Bronchial epithelial cell (primary cell): ENCODE measurements around the gene TMEM121. TPM values are rescaled to one million over a fixed set of nuclear protein-coding genes. Genes with fewer than 3 reads are reported as not detected.

Experiments used
- DNase-seq: peaks from one replicate; pipeline ENCODE4 v3.0.0-alpha.2; 2010; ENCODE audit warnings: low read depth
- FAIRE-seq: peaks from 2 replicates; lab custom pipeline; 2011; peaks lifted over from hg19 to GRCh38; lab: Jason Lieb, UNC
- H3K27me3 ChIP-seq: 2 replicates; pipeline ENCODE4 v1.5.1; 2011; ENCODE audit warnings: low read length; ENCODE audit not compliant: control insufficient read depth, insufficient read depth
- H3K36me3 ChIP-seq: 2 replicates; pipeline ENCODE4 v1.5.1; 2011; ENCODE audit warnings: low read length; ENCODE audit not compliant: control insufficient read depth, insufficient read depth
- H3K4me3 ChIP-seq: 2 replicates; pipeline ENCODE4 v1.5.1; 2011; ENCODE audit warnings: mild to moderate bottlenecking, low read depth, low read length, control low read depth
- total RNA-seq: library from RNA; depleted of rRNA; stranded (reverse); fragments of >200 nt; gene quantifications from 2 replicates; pipeline ENCODE4 v1.2.1, GENCODE V29; 2014
- TF ChIP-seq, protein P1 (sequence below): IDR thresholded peaks from 2 replicates; pipeline ENCODE4 v1.5.1; 2011; ENCODE audit warnings: mild to moderate bottlenecking, moderate library complexity, low read length, control low read depth, inconsistent platforms; ENCODE audit not compliant: insufficient read depth, severe bottlenecking

Gene TMEM121
- total RNA-seq, 1 donor from 2014 or later = 0.53 TPM

DNA sequence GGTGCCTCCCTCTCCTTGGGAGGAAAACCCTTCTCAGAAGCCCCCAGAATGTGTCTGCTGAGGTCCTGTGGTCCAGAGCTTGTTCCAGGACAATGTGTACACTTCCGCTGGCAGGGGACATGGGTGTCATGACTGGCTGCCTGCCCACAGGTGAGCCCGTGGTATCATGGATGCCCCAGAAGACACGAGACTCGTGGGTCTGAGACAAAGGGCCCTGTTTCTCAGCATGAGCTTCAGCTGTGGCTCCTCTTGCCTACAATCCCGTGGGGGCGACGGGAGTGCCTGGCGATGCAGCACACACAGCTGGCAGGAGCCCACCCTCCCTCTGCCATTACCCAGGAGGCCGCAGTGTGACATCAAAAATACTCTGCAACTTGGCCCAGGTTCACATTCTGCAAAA is 7.0 kb downstream of the TMEM121 start:
- DNase-seq (no peak), FAIRE-seq (no peak)
- Histone ChIP-seq H3K4me3 (no peak overlapping the region), H3K27me3 (no peaks in the 10 kb centered on the region), H3K36me3 (no peaks in the 10 kb centered on the region)
- TF ChIP-seq, protein P1, sequence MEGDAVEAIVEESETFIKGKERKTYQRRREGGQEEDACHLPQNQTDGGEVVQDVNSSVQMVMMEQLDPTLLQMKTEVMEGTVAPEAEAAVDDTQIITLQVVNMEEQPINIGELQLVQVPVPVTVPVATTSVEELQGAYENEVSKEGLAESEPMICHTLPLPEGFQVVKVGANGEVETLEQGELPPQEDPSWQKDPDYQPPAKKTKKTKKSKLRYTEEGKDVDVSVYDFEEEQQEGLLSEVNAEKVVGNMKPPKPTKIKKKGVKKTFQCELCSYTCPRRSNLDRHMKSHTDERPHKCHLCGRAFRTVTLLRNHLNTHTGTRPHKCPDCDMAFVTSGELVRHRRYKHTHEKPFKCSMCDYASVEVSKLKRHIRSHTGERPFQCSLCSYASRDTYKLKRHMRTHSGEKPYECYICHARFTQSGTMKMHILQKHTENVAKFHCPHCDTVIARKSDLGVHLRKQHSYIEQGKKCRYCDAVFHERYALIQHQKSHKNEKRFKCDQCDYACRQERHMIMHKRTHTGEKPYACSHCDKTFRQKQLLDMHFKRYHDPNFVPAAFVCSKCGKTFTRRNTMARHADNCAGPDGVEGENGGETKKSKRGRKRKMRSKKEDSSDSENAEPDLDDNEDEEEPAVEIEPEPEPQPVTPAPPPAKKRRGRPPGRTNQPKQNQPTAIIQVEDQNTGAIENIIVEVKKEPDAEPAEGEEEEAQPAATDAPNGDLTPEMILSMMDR = no peak

DNA sequence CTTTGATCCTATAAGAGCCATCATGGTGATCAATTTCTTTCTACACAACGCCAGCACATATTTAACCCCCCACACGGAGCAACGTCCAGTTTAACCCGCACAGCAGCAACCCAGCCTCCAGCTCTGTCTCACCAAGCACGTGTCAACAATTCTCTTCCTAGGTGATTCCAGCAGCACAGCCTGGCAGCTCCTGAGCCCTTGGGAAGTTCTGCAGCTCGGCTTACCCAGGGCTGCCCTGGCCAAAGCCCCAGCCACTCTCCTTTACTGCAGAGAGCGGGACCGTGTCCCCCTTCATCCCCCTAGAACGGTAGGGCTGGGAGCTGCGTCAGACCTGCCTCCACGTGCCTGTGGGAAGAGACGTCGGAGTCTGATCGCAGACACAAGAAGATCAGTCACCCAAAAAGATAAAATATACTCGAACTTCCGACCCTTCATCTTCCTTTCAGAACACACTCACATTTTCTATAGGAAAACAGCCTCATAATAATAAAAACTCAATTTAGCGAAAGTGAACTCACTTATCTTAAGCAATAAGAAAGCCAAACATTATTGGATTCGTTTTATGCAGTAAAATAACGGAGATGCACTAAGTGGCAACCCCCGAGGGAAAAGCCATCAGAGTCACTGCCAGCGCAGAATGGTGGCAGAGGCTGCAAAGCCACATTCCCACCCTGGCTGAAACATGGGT is 7.6 kb downstream of the TMEM121 start:
- no peak overlapping the region for H3K4me3 ChIP-seq
- no peak for DNase-seq
- no peaks in the 10 kb centered on the region for H3K27me3 ChIP-seq
- H3K36me3 ChIP-seq = no peaks in the 10 kb centered on the region
- TF ChIP-seq, protein P1 = no peak
- no peak for FAIRE-seq

DNA sequence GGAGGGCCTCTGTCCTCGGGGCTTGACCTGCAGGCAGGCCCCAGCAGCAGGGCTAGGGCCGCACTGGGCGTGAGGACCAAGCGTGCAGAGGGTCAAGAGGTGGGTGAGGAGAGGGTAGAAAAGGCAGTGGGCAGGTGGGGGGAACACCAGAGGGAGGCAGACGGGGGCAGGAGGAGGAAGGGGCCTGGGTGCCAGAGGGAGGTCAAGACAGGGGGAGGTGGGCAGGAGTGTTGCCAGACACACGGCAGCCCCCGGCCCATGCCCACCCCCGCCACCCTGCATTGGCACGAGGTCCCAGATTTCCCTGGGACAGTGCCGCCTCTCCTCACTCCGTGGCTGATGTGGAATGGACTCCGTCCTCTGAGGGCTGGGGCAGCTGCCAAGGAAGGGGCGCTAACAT is 8.2 kb downstream of the TMEM121 start:
- no peaks in the 10 kb centered on the region for H3K27me3 ChIP-seq

DNA sequence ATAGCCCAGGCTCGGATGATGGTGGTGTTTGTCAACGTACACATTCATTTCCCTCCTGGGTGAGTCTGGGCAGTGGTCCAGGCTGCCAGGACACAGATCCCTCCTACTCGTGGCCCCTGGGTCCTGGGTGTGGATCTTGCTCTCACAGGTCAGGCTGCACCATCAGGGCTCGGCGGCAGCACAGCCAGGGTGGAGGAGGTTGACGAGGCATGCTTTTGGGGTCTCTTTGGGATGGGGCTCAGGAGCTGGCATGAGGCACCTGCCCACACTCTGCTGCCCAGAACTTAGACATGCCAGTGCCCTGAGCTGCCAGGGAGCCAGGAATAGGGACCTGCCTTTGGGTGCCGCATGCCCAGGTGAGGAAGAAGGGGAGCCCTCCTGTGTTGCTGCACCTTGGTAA is 9.7 kb downstream of the TMEM121 start:
- DNase-seq (no peak), FAIRE-seq (no peak)
- no peaks in the 10 kb centered on the region for H3K27me3 ChIP-seq
- TF ChIP-seq, protein P1 = no peak
- H3K4me3 ChIP-seq = no peak overlapping the region
- H3K36me3 ChIP-seq = no peaks in the 10 kb centered on the region

More for the DNA sequence above, 8.2 kb downstream of the TMEM121 start:
- FAIRE-seq (no peak), DNase-seq (no peak)
- Histone ChIP-seq H3K4me3 (no peak overlapping the region), H3K36me3 (no peaks in the 10 kb centered on the region)
- TF ChIP-seq, protein P1 = no peak

DNA sequence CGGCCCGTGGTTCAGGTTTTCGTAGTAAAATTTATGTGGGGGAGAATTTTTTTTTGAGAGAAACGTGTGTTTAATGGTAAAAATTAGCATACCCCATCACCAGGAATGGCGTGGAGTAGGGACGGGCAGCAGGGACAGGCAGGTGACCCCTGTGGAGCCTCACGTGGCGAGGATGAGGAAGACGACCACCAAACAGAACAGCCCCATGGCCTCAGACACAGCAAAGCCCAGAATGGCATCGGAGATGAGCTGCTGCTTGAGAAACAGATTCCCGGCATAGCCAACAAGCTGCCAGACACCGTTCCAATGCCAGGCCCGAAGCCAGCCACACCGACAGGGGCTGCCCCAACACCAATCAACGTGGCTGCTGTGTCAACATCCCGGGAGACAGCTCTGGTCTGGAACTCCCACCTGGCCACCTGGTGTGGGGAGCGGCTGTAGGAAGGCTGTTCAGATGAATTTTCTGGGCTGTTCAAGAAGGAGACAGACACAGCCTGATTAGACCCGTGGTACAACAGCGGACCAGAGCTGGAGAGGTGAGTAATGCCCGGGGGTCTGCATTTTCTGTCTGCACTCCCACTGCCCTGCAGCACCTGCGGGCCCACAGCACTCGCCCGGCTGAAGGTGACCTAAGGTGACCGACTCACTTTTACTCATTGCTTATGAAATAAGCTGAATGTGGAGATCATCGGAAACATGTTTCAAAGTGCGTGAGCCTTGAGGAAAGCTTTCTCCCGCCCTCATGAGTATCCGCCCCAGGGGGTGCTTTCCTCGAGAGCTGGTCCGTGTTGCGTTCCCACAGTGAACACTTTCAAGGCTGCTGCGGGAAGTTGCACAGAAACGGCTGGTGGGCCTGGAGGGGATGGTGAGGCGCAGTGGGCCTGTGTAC is 10.6 kb downstream of the TMEM121 start:
- Histone ChIP-seq H3K36me3 (no peaks in the 10 kb centered on the region), H3K27me3 (no peaks in the 10 kb centered on the region), H3K4me3 (no peak overlapping the region)
- FAIRE-seq = no peak
- TF ChIP-seq, protein P1 = no peak
- no peak for DNase-seq
